Spleen (tissue), 13 donors: ENCODE results near the gene COG6. TPM values are rescaled to one million over a fixed set of nuclear protein-coding genes. Genes with fewer than 3 reads are reported as not detected.

ENCODE experiments used
- DNase-seq: peaks from one replicate; pipeline ENCODE4 v3.0.0-alpha.2; 2020
- H3K27ac ChIP-seq, 8 donors: fragments of 200-600 bp; sonication (generic) in 7 of 8; 1 replicate in 4 of 8; 2 replicates in 4 of 8; pipeline versions ENCODE4 v1.5.0 to v1.8.0; 2016 to 2021; ENCODE audit warnings: inconsistent platforms in 4 of 8, mild to moderate bottlenecking in 4 of 8, moderate library complexity in 1 of 8
- H3K27me3 ChIP-seq, 7 donors: fragments of 200-600 bp; sonication (generic) in 6 of 7; replicated peaks in 1 of 7; 1 replicate in 4 of 7; 2 replicates in 3 of 7; pipeline versions ENCODE4 v1.5.0 to v1.8.0; 2016 to 2021; ENCODE audit warnings: inconsistent platforms in 3 of 7, mild to moderate bottlenecking in 1 of 7
- H3K36me3 ChIP-seq, 6 donors: fragments of 200-600 bp; sonication (generic) in 5 of 6; 1 replicate in 4 of 6; 2 replicates in 2 of 6; pipeline versions ENCODE4 v1.5.0 to v1.8.0; 2016 to 2021; ENCODE audit warnings: inconsistent platforms in 2 of 6
- H3K4me1 ChIP-seq, 6 donors: fragments of 200-600 bp; sonication (generic) in 5 of 6; 1 replicate in 3 of 6; 2 replicates in 3 of 6; pipeline versions ENCODE4 v1.5.0 to v1.8.0; 2016 to 2021; ENCODE audit warnings: inconsistent platforms in 3 of 6
- H3K4me3 ChIP-seq, 8 donors: fragments of 200-600 bp; sonication (generic) in 7 of 8; 1 replicate in 4 of 8; 2 replicates in 4 of 8; pipeline versions ENCODE4 v1.5.0 to v1.8.0; 2016 to 2021; ENCODE audit warnings: inconsistent platforms in 4 of 8, mild to moderate bottlenecking in 4 of 8, moderate library complexity in 2 of 8
- H3K9me3 ChIP-seq, 8 donors: fragments of 200-600 bp; sonication (generic) in 7 of 8; 1 replicate in 4 of 8; 2 replicates in 4 of 8; pipeline versions ENCODE4 v1.5.0 to v1.8.0; 2016 to 2021; ENCODE audit warnings: inconsistent platforms in 4 of 8
- POLR2A ChIP-seq, 3 donors: fragments of 450-650 bp; IDR thresholded peaks; one replicate each; pipeline ENCODE4 v1.5.1; 2017; ENCODE audit warnings: antibody characterized with exemption in 3 of 3, mild to moderate bottlenecking in 1 of 3
- POLR2AphosphoS5 ChIP-seq, 3 donors: sonication (generic); formaldehyde crosslinking; IDR thresholded peaks; one replicate each; pipeline ENCODE4 v1.5.1; 2017; ENCODE audit warnings: antibody characterized with exemption in 3 of 3
- WGBS, 5 donors: extraction: QIAGEN DNeasy Blood & Tissue Kit in 3 of 5; methylation state at CpG; one replicate each; pipeline versions ENCODE4 v1.1.5 to v1.1.7; 2013 to 2018; 5-methylcytosine and 5-hydroxymethylcytosine counted together
- intact Hi-C: fragments of 100-400 bp; cut with DNase I; formaldehyde crosslinking; loops from one replicate; pipeline ENCODE4 v1.15.0; 2023; ENCODE audit warnings: low total_unique reads
- long read RNA-seq, 2 donors: transcript quantifications; one replicate each; lab custom pipeline, GENCODE V29; 2026
- polyA plus RNA-seq, 3 donors: library from polyadenylated mRNA; stranded (reverse); fragments of 200-250 nt; gene quantifications; one replicate each; pipeline ENCODE4 v1.2.1, GENCODE V29; 2013
- total RNA-seq, 7 donors: library from RNA; depleted of rRNA in 3 of 7; stranded (reverse); fragments of >200 nt in 3 of 7; fragmentation: NEBNext Ultra II Directional in 4 of 7; extraction: Animal tissue kit (Norgen Biotek cat#: 25700) in 4 of 7; gene quantifications; one replicate each; pipeline versions ENCODE4 v1.1.0 to v1.2.1, GENCODE V29; 2016 to 2021
- TF ChIP-seq, protein P1 (sequence below), 11 experiments: fragments of 200-600 bp in 7 of 11; fragments of 450-650 bp in 4 of 11; sonication (generic) in 4 of 11; IDR thresholded peaks in 8 of 11; conservative IDR thresholded peaks in 3 of 11; 1 replicate in 7 of 11; 2 replicates in 4 of 11; pipeline versions ENCODE4 v1.4.0 to v1.8.0; 2016 to 2021; ENCODE audit warnings: antibody characterized with exemption in 11 of 11, inconsistent platforms in 4 of 11, mild to moderate bottlenecking in 1 of 11
- donor health status: healthy with polysubstance abuse.
- donor health status: DM: no; HTN: no; CAD: no; lungs with moderate emphysema.
- donor health status: DM: no; HTN: no; CAD: no.
- donor health status: Bipolar disorder and iron deficiency.
- donor health status: healthy.
- donor health status: DM: no; HTN: no; CAD: no.
- donor health status: DM: yes; HTN: yes; CAD: no.

COG6 gene
- total RNA-seq (10 to 100 TPM; 18.6 to 41.9 (median 29.4) TPM), polyA plus RNA-seq (1 to 10 TPM; 5.7 to 8.8 (median 6.6) TPM)
- long read RNA-seq, donor 1, partial matches to known transcripts = 18 of 21 reads
- long read RNA-seq, donor 1, other reads (novel, unspliced or antisense) = 0 of 21 reads
- long read RNA-seq, donor 2, partial matches to known transcripts = 0 of 2 reads
- long read RNA-seq, donor 2, other reads (novel, unspliced or antisense) = 0 of 2 reads

DNA sequence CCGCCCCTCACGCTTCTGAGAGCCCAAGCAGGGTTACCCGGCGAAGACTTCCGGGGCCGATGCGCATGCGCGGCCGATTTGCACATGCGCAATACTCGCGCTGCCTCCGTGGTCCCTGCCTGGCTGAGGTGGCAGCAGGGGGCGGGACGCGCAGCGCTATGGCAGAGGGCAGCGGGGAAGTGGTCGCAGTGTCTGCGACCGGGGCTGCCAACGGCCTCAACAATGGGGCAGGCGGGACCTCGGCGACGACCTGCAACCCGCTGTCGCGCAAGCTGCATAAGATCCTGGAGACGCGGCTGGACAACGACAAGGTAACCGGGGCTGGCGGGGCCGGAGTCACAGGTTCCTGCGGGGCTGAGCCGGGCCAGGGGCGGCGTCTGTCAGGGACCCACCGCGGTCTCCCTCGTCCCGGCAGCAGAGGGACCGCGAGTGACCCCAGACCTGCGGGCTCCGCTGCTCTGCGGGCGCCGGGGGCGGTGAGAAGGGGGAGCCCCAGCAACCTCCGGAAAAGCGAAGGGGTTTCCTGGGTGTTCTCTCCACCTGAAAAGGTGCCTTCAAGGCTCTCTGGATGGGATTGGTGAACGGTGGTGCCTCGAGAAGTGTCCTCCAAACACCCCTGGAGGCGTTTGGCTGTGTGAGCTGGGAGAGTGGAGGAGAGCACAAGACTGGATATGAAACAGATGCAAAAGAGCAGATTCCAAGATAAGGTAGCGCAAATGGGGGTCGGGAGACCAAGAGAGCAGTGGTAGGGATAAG, at the start of gene COG6:
Gene COG6 (plus strand): TSS at position 94 of the 756 bp plus-strand sequence. CDS start 65 bp downstream, at position 159.
- peak; percentile 97 for DNase-seq
- H3K27ac ChIP-seq = peak within 1 kb of the TSS; percentile 64 to 87 (median 76)
- H3K9me3 ChIP-seq = no peaks in the 10 kb centered on the region
- TF ChIP-seq, protein P1, sequence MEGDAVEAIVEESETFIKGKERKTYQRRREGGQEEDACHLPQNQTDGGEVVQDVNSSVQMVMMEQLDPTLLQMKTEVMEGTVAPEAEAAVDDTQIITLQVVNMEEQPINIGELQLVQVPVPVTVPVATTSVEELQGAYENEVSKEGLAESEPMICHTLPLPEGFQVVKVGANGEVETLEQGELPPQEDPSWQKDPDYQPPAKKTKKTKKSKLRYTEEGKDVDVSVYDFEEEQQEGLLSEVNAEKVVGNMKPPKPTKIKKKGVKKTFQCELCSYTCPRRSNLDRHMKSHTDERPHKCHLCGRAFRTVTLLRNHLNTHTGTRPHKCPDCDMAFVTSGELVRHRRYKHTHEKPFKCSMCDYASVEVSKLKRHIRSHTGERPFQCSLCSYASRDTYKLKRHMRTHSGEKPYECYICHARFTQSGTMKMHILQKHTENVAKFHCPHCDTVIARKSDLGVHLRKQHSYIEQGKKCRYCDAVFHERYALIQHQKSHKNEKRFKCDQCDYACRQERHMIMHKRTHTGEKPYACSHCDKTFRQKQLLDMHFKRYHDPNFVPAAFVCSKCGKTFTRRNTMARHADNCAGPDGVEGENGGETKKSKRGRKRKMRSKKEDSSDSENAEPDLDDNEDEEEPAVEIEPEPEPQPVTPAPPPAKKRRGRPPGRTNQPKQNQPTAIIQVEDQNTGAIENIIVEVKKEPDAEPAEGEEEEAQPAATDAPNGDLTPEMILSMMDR (IDR thresholded peaks at IDR 0.05 in 8 of 11, conservative IDR thresholded peaks at IDR 0.05 in 3 of 11) = peak in 2 of 11 experiments; percentile 44 to 53
- peak; percentile 90 to 92 (median 92) for TF ChIP-seq POLR2AphosphoS5 (IDR thresholded peaks at IDR 0.05)
- no peak for TF ChIP-seq POLR2A (IDR thresholded peaks at IDR 0.05)
- peak within 1 kb of the TSS; percentile 79 to 93 (median 86) for H3K4me3 ChIP-seq
- peaks cover 0 to 12% (median 5%) of the 10 kb centered on the region in 6 donors for H3K36me3 ChIP-seq
- peaks cover 0 to 42% (median 23%) of the 10 kb centered on the region in 6 donors for H3K4me1 ChIP-seq
- intact Hi-C loops = no loop called here
- no peaks in the 10 kb centered on the region for H3K27me3 ChIP-seq
- 0 to 1% (median 0%) methylated on average over 27 to 59 of the region's 59 CpGs for WGBS, 5 donors

DNA sequence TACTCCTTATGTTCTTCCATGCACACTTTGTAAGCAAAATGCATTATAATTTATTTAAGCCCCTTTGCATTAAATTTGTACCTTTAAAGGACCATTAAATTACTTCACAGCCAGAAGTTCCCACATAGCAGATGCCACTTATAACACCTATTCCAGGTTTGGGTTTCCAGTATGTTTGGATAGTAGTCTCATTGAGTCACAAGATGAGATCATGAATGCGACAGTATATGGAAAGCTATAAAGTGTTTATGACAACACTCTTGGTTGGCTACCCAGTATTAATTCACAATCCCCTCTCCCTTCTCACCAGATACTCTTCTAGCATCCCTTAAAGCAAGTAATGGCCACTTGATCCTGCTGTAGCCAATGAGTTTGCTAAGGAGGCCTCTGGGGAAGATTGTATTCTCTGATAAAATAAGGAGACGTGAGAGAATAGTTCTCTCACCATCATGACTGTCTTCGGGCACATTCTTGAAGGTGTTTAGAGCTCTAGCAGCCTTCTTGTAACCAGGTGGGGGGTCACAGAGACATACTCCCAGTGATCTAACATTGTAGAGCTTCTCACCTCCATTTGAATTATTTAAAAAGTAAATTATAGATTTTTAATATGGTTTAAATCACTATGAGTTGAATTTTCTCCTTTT, 49.7 kb upstream of the COG6 start:
- no peak overlapping the region for H3K4me3 ChIP-seq
- H3K36me3 ChIP-seq = no peaks in the 10 kb centered on the region
- WGBS, 5 donors = 85 to 98% (median 93%) methylated on average over 3 of the region's 3 CpGs
- no peak for DNase-seq
- TF ChIP-seq, protein P1 (IDR thresholded peaks at IDR 0.05 in 8 of 11, conservative IDR thresholded peaks at IDR 0.05 in 3 of 11) = no peak
- TF ChIP-seq POLR2AphosphoS5 (IDR thresholded peaks at IDR 0.05) (no peak), POLR2A (IDR thresholded peaks at IDR 0.05) (no peak)
- peaks cover 0 to 33% (median 16%) of the 10 kb centered on the region in 6 donors for H3K4me1 ChIP-seq
- H3K27ac ChIP-seq = no peak overlapping the region
- H3K9me3 ChIP-seq = no peaks in the 10 kb centered on the region
- H3K27me3 ChIP-seq = peaks cover 0 to 36% (median 12%) of the 10 kb centered on the region in 7 donors
- intact Hi-C loops = no loop called here

DNA sequence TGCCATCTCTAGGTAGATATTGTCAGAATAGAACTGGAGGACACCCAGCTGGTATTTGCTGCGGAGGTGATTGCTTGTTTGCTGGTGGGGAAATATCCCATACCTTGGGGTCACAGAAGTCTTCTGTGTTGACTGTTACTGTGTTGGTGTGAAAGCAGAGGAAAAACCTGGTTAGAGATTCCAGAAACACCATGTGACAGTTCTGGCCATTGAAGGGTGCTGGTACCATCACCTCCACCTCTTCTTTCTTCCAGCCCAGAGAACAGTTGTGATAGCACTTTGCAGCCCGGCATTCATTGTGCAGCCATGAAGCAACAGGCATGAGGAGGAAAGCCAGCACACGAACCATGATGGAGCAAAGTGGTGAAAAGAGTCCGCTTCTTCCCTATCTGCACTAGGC, 47.6 kb upstream of the COG6 start:
- no peaks in the 10 kb centered on the region for H3K36me3 ChIP-seq
- 86 to 95% (median 94%) methylated on average over 4 of the region's 4 CpGs for WGBS, 5 donors
- no peak overlapping the region for H3K27ac ChIP-seq
- H3K4me1 ChIP-seq = peaks cover 0 to 14% (median 5%) of the 10 kb centered on the region in 6 donors
- no peak for DNase-seq
- H3K9me3 ChIP-seq = no peaks in the 10 kb centered on the region
- H3K4me3 ChIP-seq = no peak overlapping the region
- H3K27me3 ChIP-seq = peaks cover 0 to 16% (median 6%) of the 10 kb centered on the region in 7 donors
- intact Hi-C loops = no loop called here
- TF ChIP-seq, protein P1 (IDR thresholded peaks at IDR 0.05 in 8 of 11, conservative IDR thresholded peaks at IDR 0.05 in 3 of 11) = no peak
- TF ChIP-seq POLR2A (IDR thresholded peaks at IDR 0.05) (no peak), POLR2AphosphoS5 (IDR thresholded peaks at IDR 0.05) (no peak)
